Panc1 (cell line): Measurements from ENCODE around the gene TMEM120B.

Experiments
- TF ChIP-seq, protein P1 (sequence below): fragments of 450-650 bp; IDR thresholded peaks from 2 replicates; pipeline ENCODE4 v1.5.1; 2017; ENCODE audit warnings: mild to moderate bottlenecking
- TF ChIP-seq, protein P2 (sequence below), 2 experiments: IDR thresholded peaks; 2 replicates each; pipeline ENCODE4 v1.6.1; 2011 to 2012; ENCODE audit warnings: low read depth in 2 of 2, control low read depth in 1 of 2, low read length in 1 of 2, mild to moderate bottlenecking in 1 of 2, moderate library complexity in 1 of 2; ENCODE audit not compliant: insufficient read depth in 1 of 2

DNA sequence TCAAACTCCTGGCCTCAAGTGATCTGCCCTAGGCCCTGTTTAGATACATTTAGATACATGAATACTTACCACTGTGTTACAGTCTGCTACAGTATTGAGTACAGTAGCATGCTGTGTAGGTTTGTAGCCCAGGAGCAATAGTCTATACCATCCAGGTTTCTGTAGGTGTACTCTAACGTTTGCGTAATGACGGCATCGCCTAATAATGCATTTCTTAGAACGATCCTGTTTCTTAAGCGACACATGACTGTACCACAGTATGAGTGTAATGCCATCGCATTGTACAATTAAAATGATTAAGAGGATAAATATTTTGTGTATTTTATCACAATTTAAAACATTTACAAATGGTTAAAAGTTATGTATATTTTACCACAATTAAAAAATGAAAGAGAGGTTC is 18.9 kb downstream of the TMEM120B start:
- TF ChIP-seq, protein P1, sequence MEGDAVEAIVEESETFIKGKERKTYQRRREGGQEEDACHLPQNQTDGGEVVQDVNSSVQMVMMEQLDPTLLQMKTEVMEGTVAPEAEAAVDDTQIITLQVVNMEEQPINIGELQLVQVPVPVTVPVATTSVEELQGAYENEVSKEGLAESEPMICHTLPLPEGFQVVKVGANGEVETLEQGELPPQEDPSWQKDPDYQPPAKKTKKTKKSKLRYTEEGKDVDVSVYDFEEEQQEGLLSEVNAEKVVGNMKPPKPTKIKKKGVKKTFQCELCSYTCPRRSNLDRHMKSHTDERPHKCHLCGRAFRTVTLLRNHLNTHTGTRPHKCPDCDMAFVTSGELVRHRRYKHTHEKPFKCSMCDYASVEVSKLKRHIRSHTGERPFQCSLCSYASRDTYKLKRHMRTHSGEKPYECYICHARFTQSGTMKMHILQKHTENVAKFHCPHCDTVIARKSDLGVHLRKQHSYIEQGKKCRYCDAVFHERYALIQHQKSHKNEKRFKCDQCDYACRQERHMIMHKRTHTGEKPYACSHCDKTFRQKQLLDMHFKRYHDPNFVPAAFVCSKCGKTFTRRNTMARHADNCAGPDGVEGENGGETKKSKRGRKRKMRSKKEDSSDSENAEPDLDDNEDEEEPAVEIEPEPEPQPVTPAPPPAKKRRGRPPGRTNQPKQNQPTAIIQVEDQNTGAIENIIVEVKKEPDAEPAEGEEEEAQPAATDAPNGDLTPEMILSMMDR: no peak
- TF ChIP-seq, protein P2, sequence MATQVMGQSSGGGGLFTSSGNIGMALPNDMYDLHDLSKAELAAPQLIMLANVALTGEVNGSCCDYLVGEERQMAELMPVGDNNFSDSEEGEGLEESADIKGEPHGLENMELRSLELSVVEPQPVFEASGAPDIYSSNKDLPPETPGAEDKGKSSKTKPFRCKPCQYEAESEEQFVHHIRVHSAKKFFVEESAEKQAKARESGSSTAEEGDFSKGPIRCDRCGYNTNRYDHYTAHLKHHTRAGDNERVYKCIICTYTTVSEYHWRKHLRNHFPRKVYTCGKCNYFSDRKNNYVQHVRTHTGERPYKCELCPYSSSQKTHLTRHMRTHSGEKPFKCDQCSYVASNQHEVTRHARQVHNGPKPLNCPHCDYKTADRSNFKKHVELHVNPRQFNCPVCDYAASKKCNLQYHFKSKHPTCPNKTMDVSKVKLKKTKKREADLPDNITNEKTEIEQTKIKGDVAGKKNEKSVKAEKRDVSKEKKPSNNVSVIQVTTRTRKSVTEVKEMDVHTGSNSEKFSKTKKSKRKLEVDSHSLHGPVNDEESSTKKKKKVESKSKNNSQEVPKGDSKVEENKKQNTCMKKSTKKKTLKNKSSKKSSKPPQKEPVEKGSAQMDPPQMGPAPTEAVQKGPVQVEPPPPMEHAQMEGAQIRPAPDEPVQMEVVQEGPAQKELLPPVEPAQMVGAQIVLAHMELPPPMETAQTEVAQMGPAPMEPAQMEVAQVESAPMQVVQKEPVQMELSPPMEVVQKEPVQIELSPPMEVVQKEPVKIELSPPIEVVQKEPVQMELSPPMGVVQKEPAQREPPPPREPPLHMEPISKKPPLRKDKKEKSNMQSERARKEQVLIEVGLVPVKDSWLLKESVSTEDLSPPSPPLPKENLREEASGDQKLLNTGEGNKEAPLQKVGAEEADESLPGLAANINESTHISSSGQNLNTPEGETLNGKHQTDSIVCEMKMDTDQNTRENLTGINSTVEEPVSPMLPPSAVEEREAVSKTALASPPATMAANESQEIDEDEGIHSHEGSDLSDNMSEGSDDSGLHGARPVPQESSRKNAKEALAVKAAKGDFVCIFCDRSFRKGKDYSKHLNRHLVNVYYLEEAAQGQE (IDR thresholded peaks at IDR 0.05; ENCODE audit: insufficient read depth in 1 of 2, low read depth in 2 of 2, low read length in 1 of 2): no peak
